Measurements from ENCODE around the gene MBNL2.

Gene MBNL2

GRCh38 chr13:97413694-97414093, 191.6 kb downstream of the MBNL2 start:
- Mint-ChIP-seq H3K4me1 (ENCODE audit: low read depth) (no peaks in the 10 kb centered on the region), H3K9me3 (no peaks in the 10 kb centered on the region), H3K27ac (no peak overlapping the region), H3K36me3 (ENCODE audit: low read depth) (no peaks in the 10 kb centered on the region), H3K27me3 (ENCODE audit: low read depth) (no peaks in the 10 kb centered on the region), H3K4me3 (no peak overlapping the region)

- Mint-ChIP-seq H3K36me3 (ENCODE audit: low read depth) (no peaks in the 10 kb centered on the region), H3K4me3 (no peak overlapping the region), H3K27ac (no peak overlapping the region), H3K27me3 (ENCODE audit: low read depth) (no peaks in the 10 kb centered on the region), H3K9me3 (no peaks in the 10 kb centered on the region), H3K4me1 (ENCODE audit: low read depth) (no peaks in the 10 kb centered on the region)
These were observed 192.3 kb downstream of the MBNL2 start for GRCh38 chr13:97414392-97414791.

GRCh38 chr13:97417698-97418097, 195.6 kb downstream of the MBNL2 start:
- Mint-ChIP-seq H3K9me3 (no peaks in the 10 kb centered on the region), H3K4me3 (no peak overlapping the region), H3K27me3 (ENCODE audit: low read depth) (peaks cover 3% of the 10 kb centered on the region), H3K27ac (no peak overlapping the region), H3K36me3 (ENCODE audit: low read depth) (no peaks in the 10 kb centered on the region), H3K4me1 (ENCODE audit: low read depth) (no peaks in the 10 kb centered on the region)

GRCh38 chr13:97422118-97423054, 200.3 kb downstream of the MBNL2 start:
- no peaks in the 10 kb centered on the region for H3K36me3 Mint-ChIP-seq (ENCODE audit: low read depth)
- H3K4me1 Mint-ChIP-seq (ENCODE audit: low read depth): no peaks in the 10 kb centered on the region

GRCh38 chr13:97423300-97424045, 201.3 kb downstream of the MBNL2 start:
- Mint-ChIP-seq H3K4me1 (ENCODE audit: low read depth) (no peaks in the 10 kb centered on the region), H3K27ac (no peak overlapping the region), H3K36me3 (ENCODE audit: low read depth) (no peaks in the 10 kb centered on the region), H3K4me3 (no peak overlapping the region), H3K9me3 (no peaks in the 10 kb centered on the region), H3K27me3 (ENCODE audit: low read depth) (peaks cover 20% of the 10 kb centered on the region)

More at GRCh38 chr13:97422118-97423054, 200.3 kb downstream of the MBNL2 start:
- no peaks in the 10 kb centered on the region for H3K9me3 Mint-ChIP-seq
- no peak overlapping the region for H3K27ac Mint-ChIP-seq
- no peak overlapping the region for H3K4me3 Mint-ChIP-seq
- peaks cover 18% of the 10 kb centered on the region for H3K27me3 Mint-ChIP-seq (ENCODE audit: low read depth)

GRCh38 chr13:97425590-97425989, 203.5 kb downstream of the MBNL2 start:
- Mint-ChIP-seq H3K4me1 (ENCODE audit: low read depth) (no peaks in the 10 kb centered on the region), H3K9me3 (no peaks in the 10 kb centered on the region), H3K4me3 (no peak overlapping the region), H3K27ac (no peak overlapping the region), H3K36me3 (ENCODE audit: low read depth) (no peaks in the 10 kb centered on the region), H3K27me3 (ENCODE audit: low read depth) (peaks cover 33% of the 10 kb centered on the region)

- Mint-ChIP-seq H3K27ac (no peak overlapping the region), H3K27me3 (ENCODE audit: low read depth) (peaks cover 35% of the 10 kb centered on the region), H3K9me3 (no peaks in the 10 kb centered on the region), H3K4me1 (ENCODE audit: low read depth) (peaks cover 3% of the 10 kb centered on the region), H3K4me3 (no peak overlapping the region), H3K36me3 (ENCODE audit: low read depth) (no peaks in the 10 kb centered on the region)
These were observed 204.6 kb downstream of the MBNL2 start for GRCh38 chr13:97426695-97427094.

- H3K9me3 Mint-ChIP-seq: no peaks in the 10 kb centered on the region
- peaks cover 2% of the 10 kb centered on the region for H3K36me3 Mint-ChIP-seq (ENCODE audit: low read depth)
- no peak overlapping the region for H3K4me3 Mint-ChIP-seq
- peaks cover 13% of the 10 kb centered on the region for H3K4me1 Mint-ChIP-seq (ENCODE audit: low read depth)
- H3K27ac Mint-ChIP-seq: no peak overlapping the region
- peaks cover 30% of the 10 kb centered on the region for H3K27me3 Mint-ChIP-seq (ENCODE audit: low read depth)
These were observed 207.5 kb downstream of the MBNL2 start for GRCh38 chr13:97429681-97430081.

- Mint-ChIP-seq H3K9me3 (no peaks in the 10 kb centered on the region), H3K27me3 (ENCODE audit: low read depth) (peaks cover 25% of the 10 kb centered on the region), H3K4me3 (no peak overlapping the region), H3K36me3 (ENCODE audit: low read depth) (peaks cover 2% of the 10 kb centered on the region), H3K4me1 (ENCODE audit: low read depth) (peaks cover 17% of the 10 kb centered on the region), H3K27ac (no peak overlapping the region)
These were observed 208.2 kb downstream of the MBNL2 start for GRCh38 chr13:97430296-97430695.

- no peaks in the 10 kb centered on the region for H3K9me3 Mint-ChIP-seq
- no peak overlapping the region for H3K4me3 Mint-ChIP-seq
- peaks cover 24% of the 10 kb centered on the region for H3K4me1 Mint-ChIP-seq (ENCODE audit: low read depth)
- H3K36me3 Mint-ChIP-seq (ENCODE audit: low read depth): peaks cover 5% of the 10 kb centered on the region
- H3K27ac Mint-ChIP-seq: no peak overlapping the region
- peaks cover 20% of the 10 kb centered on the region for H3K27me3 Mint-ChIP-seq (ENCODE audit: low read depth)
These were observed 209.1 kb downstream of the MBNL2 start for GRCh38 chr13:97431171-97431764.

- Mint-ChIP-seq H3K9me3 (no peaks in the 10 kb centered on the region), H3K4me3 (peak overlapping the region; percentile 96), H3K4me1 (ENCODE audit: low read depth) (peaks cover 28% of the 10 kb centered on the region), H3K36me3 (ENCODE audit: low read depth) (peaks cover 8% of the 10 kb centered on the region), H3K27me3 (ENCODE audit: low read depth) (peaks cover 20% of the 10 kb centered on the region), H3K27ac (peak overlapping the region; percentile 99)
These were observed 210.2 kb downstream of the MBNL2 start for GRCh38 chr13:97432232-97432916.

GRCh38 chr13:97432917-97433726, 211.0 kb downstream of the MBNL2 start:
- H3K36me3 Mint-ChIP-seq (ENCODE audit: low read depth): peaks cover 8% of the 10 kb centered on the region
- peaks cover 28% of the 10 kb centered on the region for H3K4me1 Mint-ChIP-seq (ENCODE audit: low read depth)
- H3K9me3 Mint-ChIP-seq: no peaks in the 10 kb centered on the region
- peak overlapping the region; percentile 99 for H3K27ac Mint-ChIP-seq
- peak overlapping the region; percentile 96 for H3K4me3 Mint-ChIP-seq
- H3K27me3 Mint-ChIP-seq (ENCODE audit: low read depth): peaks cover 20% of the 10 kb centered on the region

GRCh38 chr13:97433727-97434396, 211.7 kb downstream of the MBNL2 start, which contains the start of gene RAP2A:
TSS of gene RAP2A (plus strand) at chr13:97434169. CDS start at chr13:97434471, 302 bp downstream.
- Mint-ChIP-seq H3K9me3 (no peaks in the 10 kb centered on the region), H3K27me3 (ENCODE audit: low read depth) (peaks cover 14% of the 10 kb centered on the region), H3K36me3 (ENCODE audit: low read depth) (peaks cover 8% of the 10 kb centered on the region), H3K4me3 (peak within 1 kb of the TSS; percentile 96), H3K27ac (peak within 1 kb of the TSS; percentile 99), H3K4me1 (ENCODE audit: low read depth) (peaks cover 28% of the 10 kb centered on the region)
